AG08396 (cell line): ENCODE results near the gene RGS16.

Experiments used
- DNase-seq: peaks from one replicate; pipeline ENCODE4 v3.0.0; 2012; ENCODE audit warnings: low spot score, mixed read lengths

The RGS16 gene

GRCh38 chr1:182629499-182630096 lies 25.4 kb upstream of the RGS16 start:
- no peak for DNase-seq

- no peak for DNase-seq
Measured at GRCh38 chr1:182629080-182629479, 24.9 kb upstream of the RGS16 start.

DNA sequence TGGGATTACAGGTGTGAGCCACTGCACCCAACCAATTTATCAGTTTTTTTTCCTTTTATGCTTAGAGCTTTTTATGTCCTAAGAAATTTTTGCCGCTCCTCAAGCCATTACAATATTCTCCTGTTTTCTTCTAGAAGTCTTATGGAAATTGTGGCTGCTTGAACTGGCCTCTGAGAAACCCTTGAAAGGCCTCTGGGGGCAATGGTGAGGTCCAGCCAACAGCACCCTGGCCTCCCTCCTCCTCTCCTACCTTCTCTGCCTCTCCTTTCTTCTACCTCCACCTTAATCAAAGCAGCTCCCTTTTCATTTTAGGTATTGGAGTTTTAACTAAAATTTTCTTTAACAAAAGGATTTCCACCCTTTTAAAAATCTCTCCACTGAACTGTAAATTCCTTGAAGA lies 24.5 kb upstream of the RGS16 start:
- DNase-seq = no peak

GRCh38 chr1:182627622-182628021 lies 23.4 kb upstream of the RGS16 start:
- no peak for DNase-seq

DNA sequence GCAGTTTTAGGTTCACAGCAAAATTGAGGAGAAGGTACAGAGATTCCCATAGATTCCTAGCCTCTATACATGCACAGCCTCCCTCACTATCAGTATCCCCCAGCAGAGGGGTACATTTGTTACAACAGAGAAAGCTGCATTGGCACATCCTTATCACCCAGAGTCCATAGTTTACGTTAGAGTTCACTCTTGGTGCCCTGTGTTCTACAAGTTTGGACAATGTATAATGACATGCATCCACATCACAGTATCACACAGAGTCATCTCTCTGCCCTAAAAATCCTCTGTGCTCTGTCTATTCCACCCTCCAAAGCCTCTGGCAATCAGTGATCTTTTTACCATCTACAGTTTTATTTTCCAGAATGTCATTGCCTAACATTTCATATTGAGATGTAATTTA lies 22.3 kb upstream of the RGS16 start:
- DNase-seq = no peak

DNA sequence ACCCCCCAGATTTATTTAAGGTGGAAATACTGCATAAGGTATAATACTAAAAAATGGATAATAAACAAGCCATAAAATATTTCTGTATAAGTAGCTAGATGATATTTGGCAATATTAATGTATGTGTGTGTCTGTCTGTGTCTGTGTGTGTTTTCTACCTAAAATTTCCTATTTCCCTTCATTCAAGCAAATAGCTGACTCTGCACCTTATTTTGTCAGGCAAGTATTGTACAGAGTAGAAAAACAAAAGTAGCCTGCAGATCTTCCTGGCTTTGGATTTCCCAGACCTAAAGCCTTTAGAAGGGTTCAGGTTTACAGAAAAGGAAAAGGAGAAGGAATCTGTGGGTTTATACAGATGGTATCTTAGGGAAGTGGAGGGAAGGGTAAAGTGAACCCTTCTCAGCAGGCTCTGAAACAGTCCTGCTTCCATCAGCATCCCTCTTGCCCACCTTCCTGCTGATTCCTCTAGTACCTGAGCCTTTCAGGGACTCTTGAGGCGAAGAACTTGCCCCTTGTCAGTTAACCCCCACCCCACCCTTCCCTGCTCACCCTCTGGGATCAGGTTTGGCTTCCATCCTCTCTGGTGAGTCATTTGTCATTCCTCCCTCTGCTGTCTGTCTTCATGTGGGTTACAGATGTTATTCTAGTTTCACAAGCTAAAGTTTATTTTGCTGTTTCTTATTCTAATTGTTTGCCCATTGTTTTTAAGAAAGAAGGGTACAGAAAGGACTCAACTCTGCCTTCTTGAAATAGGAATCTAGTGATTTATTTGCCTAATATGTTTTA lies 21.7 kb upstream of the RGS16 start:
- DNase-seq = no peak

- DNase-seq = no peak
Measured at GRCh38 chr1:182625024-182625423, 20.8 kb upstream of the RGS16 start.

GRCh38 chr1:182624577-182624976 lies 20.4 kb upstream of the RGS16 start:
- DNase-seq = no peak

DNA sequence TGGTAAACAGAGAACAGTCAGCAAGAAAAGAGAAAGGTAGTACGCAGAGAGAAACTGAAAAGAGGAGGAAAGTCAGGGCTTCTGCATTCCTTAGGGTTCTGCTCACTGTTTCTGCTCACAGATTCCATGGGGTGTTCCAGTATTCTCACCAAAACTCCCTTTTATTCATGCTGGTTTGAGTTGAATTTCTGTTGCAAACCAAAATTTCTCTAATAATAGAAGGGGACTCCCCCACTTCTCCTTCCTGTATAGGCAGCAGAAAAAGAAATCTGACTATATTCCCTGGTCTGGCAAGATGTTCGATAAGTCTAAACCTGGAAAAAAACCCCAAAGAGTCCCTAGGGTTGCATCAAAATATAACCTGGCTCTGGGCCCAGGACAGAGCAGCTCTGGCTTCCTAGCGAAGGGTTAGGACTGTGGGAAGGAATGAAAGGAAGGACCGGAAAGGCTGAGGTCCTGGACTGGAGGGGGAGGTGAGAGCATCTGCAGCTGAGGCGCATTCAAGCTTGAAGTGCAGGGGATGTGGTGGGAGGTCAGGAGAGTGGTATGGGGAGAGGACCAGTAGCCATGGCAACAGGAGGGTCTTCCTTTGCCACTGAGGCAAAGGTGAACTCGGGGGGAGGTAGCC lies 18.8 kb upstream of the RGS16 start:
- DNase-seq = no peak

DNA sequence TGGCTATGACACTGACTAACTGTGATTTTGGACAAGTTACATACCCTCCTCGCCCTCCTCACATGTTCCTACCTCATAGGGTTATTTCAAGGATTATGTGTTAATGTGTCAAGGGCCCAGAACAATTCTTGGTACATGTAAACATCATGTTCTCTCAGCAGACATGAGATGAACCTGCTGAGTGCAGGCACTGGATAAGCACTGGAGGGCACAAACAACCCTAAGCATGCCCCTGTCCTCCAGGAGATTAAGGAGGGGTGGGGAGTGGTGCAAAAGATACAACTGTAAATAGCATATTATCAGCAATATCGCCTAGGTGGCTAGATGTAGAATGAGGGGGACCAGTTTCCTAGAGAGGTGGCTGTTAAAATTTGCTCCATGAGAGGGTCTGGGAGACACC lies 17.7 kb upstream of the RGS16 start:
- no peak for DNase-seq

GRCh38 chr1:182620924-182621585 lies 16.9 kb upstream of the RGS16 start:
- DNase-seq = no peak

- DNase-seq = no peak
Measured at GRCh38 chr1:182617734-182618351, 13.7 kb upstream of the RGS16 start.

GRCh38 chr1:182617014-182617429 lies 12.8 kb upstream of the RGS16 start:
- no peak for DNase-seq

DNA sequence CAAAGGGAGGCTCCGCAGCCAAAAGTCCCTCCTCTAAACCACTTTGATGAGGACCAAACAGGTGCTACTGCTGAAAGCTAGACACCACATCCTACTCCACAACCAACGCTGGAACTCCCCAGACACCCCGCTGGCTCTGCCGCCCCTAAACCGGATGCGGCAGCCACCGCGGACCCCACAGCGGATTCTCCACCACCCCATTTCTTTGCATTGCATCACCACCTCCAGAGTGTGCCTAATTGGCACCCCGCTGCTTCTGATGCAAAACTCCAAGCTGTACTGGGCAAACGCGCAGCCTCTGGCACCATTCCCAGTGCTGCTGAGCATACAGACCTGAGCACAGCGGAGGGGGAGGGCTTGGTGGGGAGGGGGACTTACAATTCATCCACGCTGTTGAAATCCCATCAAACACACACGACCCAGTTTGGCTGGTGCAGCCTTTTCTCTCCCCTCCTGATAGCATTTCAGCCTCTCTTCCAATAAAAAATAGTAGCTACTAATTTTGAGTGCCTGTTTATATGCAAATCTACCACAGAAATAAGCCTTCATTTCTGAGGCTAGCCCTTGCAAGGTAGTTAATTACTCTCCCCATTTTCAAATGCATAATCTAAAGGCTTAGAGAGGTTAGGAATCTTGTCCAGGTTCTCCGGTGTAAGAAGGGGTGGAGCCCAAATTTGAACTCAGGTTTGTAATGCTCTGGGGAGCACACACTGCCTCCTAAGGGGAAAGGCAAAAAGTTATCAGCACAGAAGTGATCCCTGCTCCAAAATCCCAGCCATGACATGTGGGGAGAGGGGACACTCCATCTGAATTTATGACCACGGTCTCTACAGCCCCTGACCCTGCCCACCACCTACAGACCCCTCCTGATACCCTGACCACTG lies 12.2 kb upstream of the RGS16 start:
- DNase-seq = no peak

DNA sequence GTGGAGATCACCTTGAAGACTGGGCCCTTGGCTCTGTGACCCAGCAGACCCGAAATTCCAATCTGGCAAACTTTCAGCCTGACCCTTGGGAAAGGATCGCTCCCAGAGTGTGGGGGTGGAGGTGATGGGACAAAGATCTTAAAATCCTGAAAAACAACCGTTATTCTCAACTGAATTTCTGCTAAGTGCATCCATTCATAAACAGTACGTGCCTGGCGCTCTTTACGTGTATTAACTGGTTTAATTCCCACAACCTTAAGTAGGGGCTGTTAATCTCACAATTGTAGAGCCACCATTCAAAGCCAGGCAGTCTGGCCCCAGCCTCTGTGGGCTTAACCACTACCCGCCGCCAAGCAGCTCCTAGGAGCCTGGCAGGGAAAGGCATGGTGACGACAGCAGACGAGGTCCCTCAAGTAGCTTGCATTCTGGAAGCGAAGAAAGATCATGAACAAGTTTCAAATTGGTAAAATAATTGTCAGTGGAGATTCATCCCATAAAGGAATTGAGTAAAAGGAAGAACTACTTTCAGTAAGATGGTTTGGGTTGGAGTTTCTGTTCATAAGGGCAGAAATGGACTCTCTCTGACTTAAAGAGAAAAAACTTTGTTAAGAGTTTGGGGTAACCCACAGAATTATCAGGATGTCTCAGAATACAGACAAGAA lies 11.4 kb upstream of the RGS16 start:
- no peak for DNase-seq

DNA sequence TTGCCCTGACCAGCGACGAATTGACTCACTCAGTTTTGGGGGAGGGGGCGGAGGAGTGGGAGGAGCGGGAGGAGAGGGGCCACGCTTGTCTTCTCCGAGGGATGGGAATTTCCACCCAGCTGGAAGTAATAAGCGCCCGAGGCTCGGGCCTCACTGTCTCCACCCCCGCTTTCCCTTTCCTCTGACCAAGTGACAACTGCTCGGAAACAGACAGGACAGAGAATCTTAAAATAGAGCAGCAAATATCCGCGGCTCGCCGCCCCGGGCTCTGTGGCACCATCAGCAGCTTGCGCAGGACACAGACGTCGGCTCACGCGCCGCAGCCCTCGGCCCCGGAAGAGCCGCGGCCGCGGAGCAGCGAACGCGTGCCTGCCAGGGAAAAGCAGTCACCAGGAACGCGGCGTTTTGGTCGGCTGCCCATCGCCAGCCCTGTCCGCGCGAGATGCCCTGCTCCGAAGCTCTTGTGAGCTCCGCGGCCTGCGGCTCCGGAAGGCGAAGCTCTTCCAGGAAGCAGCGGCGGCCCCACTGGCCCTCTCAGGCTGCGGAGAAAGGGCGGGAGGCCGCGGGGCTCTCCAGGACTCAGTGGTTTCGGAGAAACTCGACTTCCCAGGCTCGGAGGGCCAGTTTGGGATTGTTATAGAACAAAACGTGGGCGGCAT lies 10.7 kb upstream of the RGS16 start:
- peak; percentile 86 for DNase-seq

DNA sequence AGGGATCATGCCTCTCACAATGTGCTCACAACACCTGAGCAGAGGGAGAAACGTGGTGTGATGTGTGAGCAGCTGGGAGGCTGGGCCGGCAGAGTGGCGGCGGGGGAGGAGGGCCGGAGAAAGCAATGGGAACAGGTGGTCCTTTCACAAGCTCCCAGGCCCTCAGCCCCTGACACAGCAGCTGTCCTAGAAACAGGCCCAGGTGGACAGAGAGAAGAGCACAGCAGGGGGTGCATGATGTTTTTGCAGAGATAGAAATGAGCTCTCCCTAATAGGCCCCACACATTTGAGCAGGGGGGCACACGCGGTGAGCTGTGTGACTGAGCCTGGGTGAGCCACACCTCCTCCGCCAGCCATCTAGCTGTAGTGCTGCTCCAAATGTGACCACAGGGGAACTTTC lies 7.6 kb upstream of the RGS16 start:
- DNase-seq = no peak

DNA sequence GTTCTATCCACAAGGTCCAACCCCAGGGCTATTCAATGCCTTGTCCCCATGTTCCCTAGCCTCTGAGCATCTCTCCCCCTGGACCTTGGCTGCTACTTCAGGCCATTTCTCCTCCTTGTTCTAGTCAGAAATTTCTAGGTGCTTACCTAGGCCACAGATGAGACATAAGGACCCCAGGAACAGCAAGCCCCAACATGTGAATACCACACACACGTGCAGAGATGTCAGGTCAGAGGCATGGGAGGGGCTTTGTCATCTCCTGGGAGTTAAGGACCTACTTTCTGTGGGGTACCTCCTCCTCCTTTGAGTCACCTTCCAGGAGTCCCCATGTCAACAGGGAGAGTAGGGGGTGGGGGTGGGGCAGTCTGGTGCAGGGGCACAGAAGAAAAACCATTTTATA lies 7.1 kb upstream of the RGS16 start:
- DNase-seq = no peak

GRCh38 chr1:182610606-182611194 lies 6.5 kb upstream of the RGS16 start:
- no peak for DNase-seq
